Colonic mucosa (tissue), 4 donors: ENCODE data around the gene BARHL1. TPM values are rescaled to one million over a fixed set of nuclear protein-coding genes. Genes with fewer than 3 reads are reported as not detected.
A peak's percentile ranks its signal among the peaks of the same experiment; 100 is the strongest.

Source experiments
- DNase-seq: peaks from one replicate; pipeline ENCODE4 v3.0.0-alpha.2; 2020
- H3K27ac ChIP-seq: fragments of 200-600 bp; one replicate; pipeline ENCODE4 v1.8.0; 2021
- H3K27me3 ChIP-seq: fragments of 200-600 bp; one replicate; pipeline ENCODE4 v1.8.0; 2021
- H3K36me3 ChIP-seq: fragments of 200-600 bp; one replicate; pipeline ENCODE4 v1.8.0; 2021
- H3K4me1 ChIP-seq: fragments of 200-600 bp; one replicate; pipeline ENCODE4 v1.8.0; 2021; ENCODE audit warnings: mild to moderate bottlenecking
- H3K4me3 ChIP-seq: fragments of 200-600 bp; one replicate; pipeline ENCODE4 v1.8.0; 2021
- H3K9ac ChIP-seq, 2 donors: one replicate each; pipeline ENCODE4 v1.7.0; 2013; ENCODE audit warnings: control low read depth in 2 of 2, low read depth in 2 of 2, low read length in 2 of 2
- H3K9me3 ChIP-seq: fragments of 200-600 bp; one replicate; pipeline ENCODE4 v1.8.0; 2021
- intact Hi-C: fragments of 100-400 bp; cut with DNase I; formaldehyde crosslinking; loops from one replicate; pipeline ENCODE4 v1.14.1; 2022
- total RNA-seq, 2 donors: library from RNA; stranded (reverse); fragmentation: NEBNext Ultra II Directional in 1 of 2; extraction: Animal tissue kit (Norgen Biotek cat#: 25700) in 1 of 2; gene quantifications; one replicate each; pipeline ENCODE4 v1.2.1, GENCODE V29; 2021
- TF ChIP-seq, protein P1 (sequence below): fragments of 200-600 bp; IDR thresholded peaks from one replicate; pipeline ENCODE4 v1.8.0; 2022; ENCODE audit warnings: antibody characterized with exemption, mild to moderate bottlenecking
- donor health status: healthy.
- donor health status: DM: no; HTN: no; CAD: no.
- donor health status: DM: no; HTN: no; CAD: no.

Gene BARHL1
- total RNA-seq, 2 donors from 2014 or later: not detected

GRCh38 chr9:132622159-132622558, 39.8 kb downstream of the BARHL1 start:
- no peaks in the 10 kb centered on the region for H3K27me3 ChIP-seq
- H3K9ac ChIP-seq: no peak overlapping the region
- intact Hi-C loops: no loop called here
- H3K36me3 ChIP-seq: no peaks in the 10 kb centered on the region
- DNase-seq: no peak
- no peak overlapping the region for H3K27ac ChIP-seq
- H3K4me3 ChIP-seq: no peak overlapping the region
- no peaks in the 10 kb centered on the region for H3K9me3 ChIP-seq
- H3K4me1 ChIP-seq: no peaks in the 10 kb centered on the region
- TF ChIP-seq, protein P1, sequence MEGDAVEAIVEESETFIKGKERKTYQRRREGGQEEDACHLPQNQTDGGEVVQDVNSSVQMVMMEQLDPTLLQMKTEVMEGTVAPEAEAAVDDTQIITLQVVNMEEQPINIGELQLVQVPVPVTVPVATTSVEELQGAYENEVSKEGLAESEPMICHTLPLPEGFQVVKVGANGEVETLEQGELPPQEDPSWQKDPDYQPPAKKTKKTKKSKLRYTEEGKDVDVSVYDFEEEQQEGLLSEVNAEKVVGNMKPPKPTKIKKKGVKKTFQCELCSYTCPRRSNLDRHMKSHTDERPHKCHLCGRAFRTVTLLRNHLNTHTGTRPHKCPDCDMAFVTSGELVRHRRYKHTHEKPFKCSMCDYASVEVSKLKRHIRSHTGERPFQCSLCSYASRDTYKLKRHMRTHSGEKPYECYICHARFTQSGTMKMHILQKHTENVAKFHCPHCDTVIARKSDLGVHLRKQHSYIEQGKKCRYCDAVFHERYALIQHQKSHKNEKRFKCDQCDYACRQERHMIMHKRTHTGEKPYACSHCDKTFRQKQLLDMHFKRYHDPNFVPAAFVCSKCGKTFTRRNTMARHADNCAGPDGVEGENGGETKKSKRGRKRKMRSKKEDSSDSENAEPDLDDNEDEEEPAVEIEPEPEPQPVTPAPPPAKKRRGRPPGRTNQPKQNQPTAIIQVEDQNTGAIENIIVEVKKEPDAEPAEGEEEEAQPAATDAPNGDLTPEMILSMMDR: no peak

- DNase-seq: no peak
- H3K27ac ChIP-seq: no peak overlapping the region
- H3K27me3 ChIP-seq: no peaks in the 10 kb centered on the region
- no peak overlapping the region for H3K9ac ChIP-seq
- intact Hi-C loops: no loop called here
- H3K4me3 ChIP-seq: no peak overlapping the region
- no peaks in the 10 kb centered on the region for H3K4me1 ChIP-seq
- no peaks in the 10 kb centered on the region for H3K9me3 ChIP-seq
- H3K36me3 ChIP-seq: no peaks in the 10 kb centered on the region
- TF ChIP-seq, protein P1: no peak
These were observed 43.9 kb downstream of the BARHL1 start for GRCh38 chr9:132626285-132626684.

GRCh38 chr9:132627106-132627505, 44.7 kb downstream of the BARHL1 start:
- TF ChIP-seq, protein P1: no peak
- no peak overlapping the region for H3K4me3 ChIP-seq
- H3K36me3 ChIP-seq: no peaks in the 10 kb centered on the region
- H3K27me3 ChIP-seq: no peaks in the 10 kb centered on the region
- intact Hi-C loops: no loop called here
- no peaks in the 10 kb centered on the region for H3K9me3 ChIP-seq
- H3K27ac ChIP-seq: no peak overlapping the region
- no peaks in the 10 kb centered on the region for H3K4me1 ChIP-seq
- no peak overlapping the region for H3K9ac ChIP-seq
- peak; percentile 53 for DNase-seq

DNA sequence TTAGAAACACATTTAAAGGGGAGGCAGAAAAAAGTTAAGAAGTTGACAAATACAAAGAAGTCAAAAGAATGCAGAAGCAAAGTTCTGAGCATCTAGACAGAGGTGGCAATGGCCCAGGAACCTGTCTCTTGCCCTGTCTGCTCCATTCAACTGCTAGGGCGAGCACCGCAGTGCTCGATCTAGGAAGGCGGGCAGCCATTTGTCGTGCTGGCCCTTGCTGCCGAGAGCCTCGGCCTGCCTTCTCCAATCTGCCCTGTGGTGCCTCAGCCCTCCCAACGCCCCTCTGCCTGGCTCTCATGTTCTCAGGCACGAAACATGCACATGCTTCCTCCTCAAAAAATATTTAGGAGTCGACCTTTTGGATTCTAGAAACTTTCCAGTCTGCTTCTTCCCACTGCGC, 45.2 kb downstream of the BARHL1 start:
- no peak overlapping the region for H3K4me3 ChIP-seq
- H3K4me1 ChIP-seq: peaks cover 3% of the 10 kb centered on the region
- no peak for DNase-seq
- TF ChIP-seq, protein P1: no peak
- intact Hi-C loops: no loop called here
- H3K36me3 ChIP-seq: no peaks in the 10 kb centered on the region
- H3K9me3 ChIP-seq: no peaks in the 10 kb centered on the region
- no peak overlapping the region for H3K9ac ChIP-seq
- H3K27ac ChIP-seq: no peak overlapping the region
- no peaks in the 10 kb centered on the region for H3K27me3 ChIP-seq

DNA sequence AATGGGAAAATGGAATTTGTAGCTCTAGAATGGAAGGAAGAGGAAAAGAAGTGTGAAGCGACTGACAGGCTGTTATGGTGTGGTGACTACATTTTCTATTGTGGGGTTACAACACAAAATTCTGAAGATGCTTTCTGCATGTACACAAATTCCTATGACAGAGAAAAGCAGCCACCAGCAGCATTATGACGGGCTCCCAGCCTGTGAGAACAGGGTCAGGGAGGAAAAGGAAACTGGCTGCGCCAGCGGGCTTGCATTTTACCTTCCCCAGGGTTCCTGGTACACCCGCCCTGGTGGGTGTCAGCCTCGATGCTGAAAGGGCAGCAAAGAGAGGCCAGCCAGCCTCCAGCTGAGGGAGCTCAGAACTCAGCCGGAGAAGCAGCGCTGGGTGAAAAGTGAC, 46.3 kb downstream of the BARHL1 start:
- H3K4me1 ChIP-seq: peaks cover 7% of the 10 kb centered on the region
- no peaks in the 10 kb centered on the region for H3K27me3 ChIP-seq
- no peak overlapping the region for H3K27ac ChIP-seq
- H3K9ac ChIP-seq: no peak overlapping the region
- TF ChIP-seq, protein P1: no peak
- intact Hi-C loops: no loop called here
- no peaks in the 10 kb centered on the region for H3K9me3 ChIP-seq
- no peak overlapping the region for H3K4me3 ChIP-seq
- H3K36me3 ChIP-seq: no peaks in the 10 kb centered on the region
- DNase-seq: no peak

- peaks cover 7% of the 10 kb centered on the region for H3K4me1 ChIP-seq
- no peaks in the 10 kb centered on the region for H3K9me3 ChIP-seq
- H3K27ac ChIP-seq: no peak overlapping the region
- TF ChIP-seq, protein P1: no peak
- no peaks in the 10 kb centered on the region for H3K27me3 ChIP-seq
- DNase-seq: no peak
- no peak overlapping the region for H3K4me3 ChIP-seq
- H3K9ac ChIP-seq: no peak overlapping the region
- intact Hi-C loops: no loop called here
- H3K36me3 ChIP-seq: no peaks in the 10 kb centered on the region
These were observed 47.7 kb downstream of the BARHL1 start for GRCh38 chr9:132630116-132630515.
